Body of pancreas (tissue), 4 donors: ENCODE data around the gene UBAC1. TPM values are rescaled to one million over a fixed set of nuclear protein-coding genes. Genes with fewer than 3 reads are reported as not detected.
A peak's percentile ranks its signal among the peaks of the same experiment; 100 is the strongest.

Experiments used
- ATAC-seq: fragments of 150-250 bp; one replicate; pipeline ENCODE4 v1.9.1; 2016
- DNase-seq, 4 donors: peaks; one replicate each; pipeline ENCODE4 v3.0.0-alpha.2; 2019
- H3K27ac ChIP-seq, 4 donors: fragments of 200-600 bp; sonication (generic); 1 replicate in 3 of 4; 2 replicates in 1 of 4; pipeline versions ENCODE4 v1.5.1 to v1.6.1; 2016 to 2019; ENCODE audit warnings: mild to moderate bottlenecking in 1 of 4, mixed read lengths in 1 of 4, moderate library complexity in 1 of 4
- H3K27me3 ChIP-seq, 2 donors: fragments of 200-600 bp; sonication (generic); one replicate each; pipeline ENCODE4 v1.6.0; 2016; ENCODE audit warnings: mild to moderate bottlenecking in 1 of 2
- H3K36me3 ChIP-seq, 2 donors: fragments of 200-600 bp; sonication (generic); replicated peaks in 1 of 2; 2 replicates each; pipeline ENCODE4 v1.5.1; 2016; ENCODE audit warnings: low read depth in 2 of 2; ENCODE audit not compliant: insufficient read depth in 1 of 2
- H3K4me1 ChIP-seq: fragments of 200-600 bp; sonication (generic); one replicate; pipeline ENCODE4 v1.6.0; 2016
- H3K4me3 ChIP-seq, 2 donors: fragments of 200-600 bp; sonication (generic); 1 replicate in 1 of 2; 2 replicates in 1 of 2; pipeline ENCODE4 v1.5.1; 2016 to 2019
- H3K9me3 ChIP-seq, 3 donors: fragments of 200-600 bp; sonication (generic); 1 replicate in 2 of 3; 2 replicates in 1 of 3; pipeline ENCODE4 v1.5.1; 2016
- CTCF ChIP-seq, 7 experiments: fragments of 450-650 bp in 4 of 7; fragments of 200-600 bp in 3 of 7; sonication (generic) in 3 of 7; IDR thresholded peaks; one replicate each; pipeline ENCODE4 v1.5.1; 2016 to 2019; ENCODE audit warnings: antibody characterized with exemption in 7 of 7
- POLR2A ChIP-seq, 3 donors: fragments of 450-650 bp; IDR thresholded peaks; one replicate each; pipeline ENCODE4 v1.6.1; 2016; ENCODE audit warnings: antibody characterized with exemption in 3 of 3, mild to moderate bottlenecking in 2 of 3
- WGBS, 2 donors: methylation state at CpG; one replicate each; pipeline ENCODE4 v1.1.5; 2017; 5-methylcytosine and 5-hydroxymethylcytosine counted together
- intact Hi-C: fragments of 100-400 bp; cut with DNase I; formaldehyde crosslinking; loops from one replicate; pipeline ENCODE4 v1.15.1; 2023
- total RNA-seq, 2 donors: library from RNA; depleted of rRNA; stranded (reverse); fragments of >200 nt; gene quantifications; one replicate each; pipeline ENCODE4 v1.1.0, GENCODE V29; 2016

UBAC1 gene
- total RNA-seq, 2 donors from 2014 or later = 17.4 to 25.4 TPM

GRCh38 chr9:135907431-135908092, 53.6 kb downstream of the UBAC1 start, which contains the start of gene CAMSAP1:
CAMSAP1 (minus strand) TSS chr9:135907546; CDS start chr9:135907159, 387 bp downstream.
- Histone ChIP-seq H3K4me1 (peaks cover 42% of the 10 kb centered on the region), H3K27me3 (no peaks in the 10 kb centered on the region), H3K4me3 (peak within 1 kb of the TSS; percentile 59 to 84), H3K36me3 (no peaks in the 10 kb centered on the region), H3K27ac (peak within 1 kb of the TSS; percentile 30 to 84 (median 64)), H3K9me3 (no peaks in the 10 kb centered on the region)
- DNase-seq = peak; percentile 93 to 96 (median 94)
- TF ChIP-seq CTCF (IDR thresholded peaks at IDR 0.05) (no peak), POLR2A (IDR thresholded peaks at IDR 0.05) (peak in 2 of 3 donors; percentile 55 to 64)
- intact Hi-C loops = no loop called here
- ATAC-seq = peak; percentile 93
- WGBS, 2 donors = 1% methylated on average over 68 of the region's 91 CpGs; no CpG with 5 or more reads in 1 of the 2 donors

GRCh38 chr9:135907006-135907430, 54.2 kb downstream of the UBAC1 start:
- no peaks in the 10 kb centered on the region for H3K9me3 ChIP-seq
- DNase-seq = peak in 2 of 4 donors; percentile 27 to 43

GRCh38 chr9:135906291-135907005, 54.7 kb downstream of the UBAC1 start:
- DNase-seq (peak in 3 of 4 donors; percentile 25 to 30 (median 27)), ATAC-seq (no peak)
- H3K36me3 ChIP-seq = no peaks in the 10 kb centered on the region
- H3K27me3 ChIP-seq = no peaks in the 10 kb centered on the region
- H3K4me1 ChIP-seq = peaks cover 43% of the 10 kb centered on the region
- TF ChIP-seq CTCF (IDR thresholded peaks at IDR 0.05) (no peak), POLR2A (IDR thresholded peaks at IDR 0.05) (peak in 2 of 3 donors; percentile 11 to 18)
- H3K4me3 ChIP-seq = peak overlapping the region; percentile 28 to 32
- 1 to 4% methylated on average over 13 to 64 of the region's 70 CpGs for WGBS, 2 donors
- intact Hi-C loops = no loop called here
- peak overlapping the region; percentile 30 to 74 (median 60) for H3K27ac ChIP-seq
- H3K9me3 ChIP-seq = no peaks in the 10 kb centered on the region

More at GRCh38 chr9:135907006-135907430, 54.2 kb downstream of the UBAC1 start:
- Histone ChIP-seq H3K27me3 (no peaks in the 10 kb centered on the region), H3K27ac (peak overlapping the region in 2 of 4 donors; percentile 30 to 74), H3K4me1 (peaks cover 43% of the 10 kb centered on the region), H3K36me3 (no peaks in the 10 kb centered on the region), H3K4me3 (no peak overlapping the region)
- TF ChIP-seq POLR2A (IDR thresholded peaks at IDR 0.05) = no peak
- no peak for TF ChIP-seq CTCF (IDR thresholded peaks at IDR 0.05)
- ATAC-seq = peak; percentile 10
- 0% methylated on average over 67 of the region's 69 CpGs; no CpG with 5 or more reads in 1 of the 2 donors for WGBS, 2 donors
- intact Hi-C loops = no loop called here

GRCh38 chr9:135905380-135906258, 55.6 kb downstream of the UBAC1 start:
- 42 to 55% methylated on average over 23 of the region's 23 CpGs for WGBS, 2 donors
- intact Hi-C loops = no loop called here
- Histone ChIP-seq H3K4me3 (peak overlapping the region in 1 of 2 donors; percentile 28), H3K27ac (peak overlapping the region in 3 of 4 donors; percentile 53 to 74 (median 66)), H3K9me3 (no peaks in the 10 kb centered on the region), H3K27me3 (no peaks in the 10 kb centered on the region), H3K4me1 (peaks cover 43% of the 10 kb centered on the region), H3K36me3 (no peaks in the 10 kb centered on the region)
- peak in 1 of 4 donors; percentile 33 for DNase-seq
- TF ChIP-seq CTCF (IDR thresholded peaks at IDR 0.05) (no peak), POLR2A (IDR thresholded peaks at IDR 0.05) (peak in 1 of 3 donors; percentile 0)
- ATAC-seq = no peak
